Left lung (tissue), 10 donors: Measurements from ENCODE around the gene SUMO3. TPM values are rescaled to one million over a fixed set of nuclear protein-coding genes. Genes with fewer than 3 reads are reported as not detected.
A peak's percentile ranks its signal among the peaks of the same experiment; 100 is the strongest.
"Not testable (repeated sequence)": the region's sequence is repeated elsewhere in the genome, so short reads cannot be mapped to it uniquely, and the experiment has no call there.

Experiments
- ATAC-seq: fragments of 200-7000 bp; cut with Tn5 transposase; one replicate; pipeline ENCODE4 v1.9.1; 2020; ENCODE audit warnings: moderate library complexity
- DNase-seq, 4 donors: peaks; one replicate each; pipeline ENCODE4 v3.0.0-alpha.2; 2013 to 2020
- H3K27ac ChIP-seq, 2 donors: fragments of 200-600 bp; sonication (generic) in 1 of 2; one replicate each; pipeline versions ENCODE4 v1.5.0 to v1.8.0; 2020 to 2021
- H3K27me3 ChIP-seq, 2 donors: fragments of 200-600 bp; sonication (generic) in 1 of 2; one replicate each; pipeline versions ENCODE4 v1.5.0 to v1.8.0; 2020 to 2021
- H3K36me3 ChIP-seq, 2 donors: fragments of 200-600 bp; sonication (generic) in 1 of 2; one replicate each; pipeline versions ENCODE4 v1.5.0 to v1.8.0; 2020 to 2021
- H3K4me1 ChIP-seq, 2 donors: fragments of 200-600 bp; one replicate each; pipeline ENCODE4 v1.8.0; 2021
- H3K4me3 ChIP-seq, 2 donors: fragments of 200-600 bp; sonication (generic) in 1 of 2; one replicate each; pipeline versions ENCODE4 v1.5.0 to v1.8.0; 2020 to 2021; ENCODE audit warnings: mild to moderate bottlenecking in 1 of 2
- H3K9me3 ChIP-seq, 2 donors: fragments of 200-600 bp; sonication (generic) in 1 of 2; one replicate each; pipeline versions ENCODE4 v1.5.0 to v1.8.0; 2020 to 2021
- CTCF ChIP-seq, 2 donors: fragments of 200-600 bp; sonication (generic) in 1 of 2; IDR thresholded peaks; one replicate each; pipeline versions ENCODE4 v1.5.0 to v1.8.0; 2021; ENCODE audit warnings: antibody characterized with exemption in 2 of 2
- intact Hi-C, 2 donors: fragments of 100-400 bp; cut with DNase I; formaldehyde crosslinking; loops; one replicate each; pipeline versions ENCODE4 v1.11.2 to v1.14.2; 2022
- polyA plus RNA-seq, 6 donors: library from polyadenylated mRNA; unstranded; fragments of 120-200 nt; gene quantifications; one replicate each; pipeline ENCODE4 v1.2.1, GENCODE V29; 2013; ENCODE audit not compliant: insufficient read length in 6 of 6
- total RNA-seq, 2 donors: library from RNA; stranded (reverse); fragmentation: NEBNext Ultra II Directional; extraction: Animal tissue kit (Norgen Biotek cat#: 25700); gene quantifications; one replicate each; pipeline ENCODE4 v1.2.1, GENCODE V29; 2021
- donor health status: DM: no; HTN: yes; CAD: no.
- donor health status: DM: no; HTN: no; CAD: no.

SUMO3 gene
- total and polyA plus RNA-seq, 8 donors, result 92.4 to 136 (median 118) TPM

GRCh38 chr21:44835647-44835973 is 17.7 kb upstream of the SUMO3 start:
- Histone ChIP-seq H3K4me1 (no peaks in the 10 kb centered on the region), H3K27me3 (peaks cover 0 to 5% of the 10 kb centered on the region in 2 donors), H3K4me3 (no peak overlapping the region), H3K36me3 (no peaks in the 10 kb centered on the region), H3K27ac (no peak overlapping the region), H3K9me3 (no peaks in the 10 kb centered on the region)
- ATAC-seq (no peak), DNase-seq (peak in 1 of 4 donors; percentile 10)
- TF ChIP-seq CTCF (IDR thresholded peaks at IDR 0.05), result no peak
- intact Hi-C loops, result no loop called here

DNA sequence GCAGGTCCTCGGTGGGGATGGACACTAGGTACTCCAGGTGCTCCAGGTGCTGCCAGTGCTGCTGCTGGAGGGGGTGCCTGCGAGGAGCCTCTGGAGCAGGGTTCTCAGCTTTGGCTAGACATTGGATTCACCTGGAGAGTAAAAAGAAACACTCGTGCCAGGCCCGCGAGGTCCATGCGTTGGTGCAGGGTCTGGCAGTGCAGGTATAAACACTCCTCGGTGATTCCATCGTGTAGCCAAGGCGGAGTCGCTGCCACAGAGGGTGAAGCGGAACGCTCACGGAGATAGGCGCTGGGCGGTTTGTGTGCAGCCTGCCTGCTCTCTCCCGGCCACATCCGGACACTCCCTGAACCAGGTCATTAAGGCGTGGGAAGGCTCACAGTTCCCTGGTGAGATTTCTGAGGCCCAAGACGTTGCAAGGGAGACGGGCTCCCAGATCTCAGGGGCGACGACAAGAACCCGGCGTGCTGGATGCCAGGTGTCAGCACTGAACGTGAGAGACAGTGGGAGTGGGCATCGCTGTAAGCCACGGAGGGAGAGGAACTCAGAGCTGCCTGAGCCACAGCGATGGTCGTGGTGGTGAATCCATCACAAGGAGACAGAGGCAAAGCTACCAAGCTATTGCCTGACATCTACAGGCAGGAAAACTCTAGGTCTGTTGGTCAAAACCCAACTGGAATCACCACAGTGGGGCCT is 17.2 kb upstream of the SUMO3 start:
- intact Hi-C loops, result no loop called here
- no peaks in the 10 kb centered on the region for H3K9me3 ChIP-seq
- no peak overlapping the region for H3K27ac ChIP-seq
- DNase-seq (peak in 1 of 4 donors; percentile 18), ATAC-seq (no peak)
- no peaks in the 10 kb centered on the region for H3K4me1 ChIP-seq
- no peak for TF ChIP-seq CTCF (IDR thresholded peaks at IDR 0.05)
- H3K27me3 ChIP-seq, result peaks cover 0 to 5% of the 10 kb centered on the region in 2 donors
- H3K4me3 ChIP-seq, result no peak overlapping the region
- no peaks in the 10 kb centered on the region for H3K36me3 ChIP-seq

GRCh38 chr21:44834231-44834950 is 16.5 kb upstream of the SUMO3 start:
- H3K36me3 ChIP-seq, result no peaks in the 10 kb centered on the region
- intact Hi-C loops, result no loop called here
- H3K9me3 ChIP-seq, result no peaks in the 10 kb centered on the region
- no peak overlapping the region for H3K27ac ChIP-seq
- DNase-seq, result peak in 1 of 4 donors; percentile 14
- no peaks in the 10 kb centered on the region for H3K4me1 ChIP-seq
- H3K4me3 ChIP-seq, result no peak overlapping the region
- TF ChIP-seq CTCF (IDR thresholded peaks at IDR 0.05), result no peak
- ATAC-seq, result no peak
- H3K27me3 ChIP-seq, result peaks cover 0 to 5% of the 10 kb centered on the region in 2 donors

- DNase-seq, result no peak
- peaks cover 0 to 5% of the 10 kb centered on the region in 2 donors for H3K27me3 ChIP-seq
- intact Hi-C loops, result no loop called here
- no peak for TF ChIP-seq CTCF (IDR thresholded peaks at IDR 0.05)
- no peak overlapping the region for H3K27ac ChIP-seq
- no peaks in the 10 kb centered on the region for H3K4me1 ChIP-seq
- no peak for ATAC-seq
- peaks cover 0 to 3% of the 10 kb centered on the region in 2 donors for H3K9me3 ChIP-seq
- H3K4me3 ChIP-seq, result no peak overlapping the region
- H3K36me3 ChIP-seq, result no peaks in the 10 kb centered on the region
Observed at GRCh38 chr21:44833663-44834062, 15.8 kb upstream of the SUMO3 start.

DNA sequence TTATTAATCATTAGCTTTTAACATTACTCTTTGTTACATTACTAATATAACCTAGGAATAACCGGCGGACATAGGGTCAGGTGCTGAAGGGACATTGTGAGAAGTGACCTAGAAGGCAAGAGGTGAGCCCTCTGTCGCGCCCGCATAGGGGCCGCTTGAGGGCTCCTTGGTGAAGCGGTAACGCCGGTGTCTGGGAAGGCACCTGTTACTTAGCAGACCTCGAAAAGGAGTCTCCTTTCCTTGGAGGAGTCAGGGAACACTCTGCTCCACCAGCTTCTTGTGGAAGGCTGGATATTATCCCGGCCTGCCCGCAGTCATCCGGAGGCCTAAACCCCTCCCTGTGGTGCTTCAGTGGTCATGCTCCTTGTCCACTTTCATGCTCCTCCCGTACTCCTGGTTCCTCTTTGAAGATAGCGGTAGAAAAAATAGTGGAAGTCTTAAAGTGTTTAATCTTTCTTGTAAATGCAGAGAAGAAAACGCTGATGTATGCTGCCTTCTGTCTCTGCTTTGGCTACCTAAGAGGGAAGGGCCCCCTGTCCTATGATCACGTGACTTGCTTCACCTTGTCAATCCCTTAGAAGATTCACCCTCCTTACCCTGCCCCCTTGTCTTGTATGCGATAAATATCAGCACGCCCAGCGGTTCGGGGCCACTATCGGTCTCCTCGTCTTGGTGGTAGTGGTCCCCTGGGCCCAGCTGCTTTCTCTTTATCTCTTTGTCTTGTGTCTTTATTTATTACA is 14.8 kb upstream of the SUMO3 start:
- H3K4me3 ChIP-seq, ATAC-seq, H3K36me3 ChIP-seq, H3K27ac ChIP-seq, intact Hi-C loops, H3K27me3 ChIP-seq, H3K4me1 ChIP-seq: not testable (repeated sequence)
- peaks cover 0 to 13% of the 10 kb centered on the region in 2 donors for H3K9me3 ChIP-seq
- peak in 1 of 4 donors; percentile 7 for DNase-seq
